HEK293 (cell line): Measurements from ENCODE around the gene ATP6V0B.

Source experiments
- YY1 ChIP-seq: fragments of 450-650 bp; formaldehyde crosslinking; IDR thresholded peaks from 2 replicates; pipeline ENCODE4 v1.5.1; 2018; ENCODE audit warnings: missing biosample characterization, missing genetic modification characterization
- ZNF324 ChIP-seq: fragments of 450-650 bp; formaldehyde crosslinking; IDR thresholded peaks from 2 replicates; pipeline ENCODE4 v1.5.1; 2016; ENCODE audit warnings: missing biosample characterization, missing genetic modification characterization
- TF ChIP-seq, protein P1 (sequence below): fragments of 450-650 bp; formaldehyde crosslinking; IDR thresholded peaks from 2 replicates; pipeline ENCODE4 v1.5.1; 2016; ENCODE audit warnings: missing biosample characterization, missing genetic modification characterization
- TF ChIP-seq, protein P2 (sequence below): fragments of 450-650 bp; formaldehyde crosslinking; IDR thresholded peaks from 2 replicates; pipeline ENCODE4 v1.5.1; 2016; ENCODE audit warnings: missing biosample characterization, missing genetic modification characterization

DNA sequence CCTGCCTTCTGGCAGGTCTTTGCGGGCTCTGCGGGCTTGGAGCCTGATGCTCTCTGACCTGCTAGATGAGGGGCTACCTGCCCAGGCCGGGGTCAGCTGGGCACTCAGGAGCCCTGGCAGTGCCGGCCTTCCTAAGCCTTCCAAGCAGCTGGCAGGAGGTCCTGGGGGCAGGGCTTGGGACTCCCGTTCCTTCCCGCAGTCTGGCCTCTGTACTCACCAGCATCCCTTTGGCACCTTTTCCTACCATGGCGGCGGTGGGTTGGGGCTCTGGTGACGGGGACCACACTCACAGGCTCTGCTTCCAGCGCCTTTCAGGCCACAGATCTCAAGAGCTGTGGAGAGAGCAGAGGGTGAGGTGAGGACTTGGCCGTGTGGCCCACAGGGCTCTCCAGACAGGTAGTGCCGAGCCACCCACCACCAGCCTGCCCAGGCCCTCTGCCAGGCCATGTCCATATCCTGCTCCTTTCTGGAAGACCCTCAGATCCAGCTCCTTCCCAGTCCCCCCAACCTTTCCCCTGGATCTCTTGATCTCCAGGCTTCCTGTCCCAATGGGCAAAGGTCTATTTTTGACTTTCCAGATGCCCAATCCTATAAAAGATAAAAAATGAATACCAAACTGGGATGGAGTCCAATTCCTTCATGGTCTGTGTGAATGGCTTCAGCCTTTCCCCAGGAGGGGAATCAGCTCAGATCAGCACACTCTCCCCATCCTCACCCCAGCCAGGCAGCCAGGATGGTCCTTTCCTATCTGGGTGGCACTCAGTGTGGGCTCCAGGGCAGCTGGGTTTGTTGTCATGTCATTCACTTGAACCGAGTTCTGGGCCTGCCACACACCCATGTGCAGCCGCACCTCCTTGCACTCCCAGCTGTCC is 49.5 kb downstream of the ATP6V0B start:
- TF ChIP-seq, protein P1, sequence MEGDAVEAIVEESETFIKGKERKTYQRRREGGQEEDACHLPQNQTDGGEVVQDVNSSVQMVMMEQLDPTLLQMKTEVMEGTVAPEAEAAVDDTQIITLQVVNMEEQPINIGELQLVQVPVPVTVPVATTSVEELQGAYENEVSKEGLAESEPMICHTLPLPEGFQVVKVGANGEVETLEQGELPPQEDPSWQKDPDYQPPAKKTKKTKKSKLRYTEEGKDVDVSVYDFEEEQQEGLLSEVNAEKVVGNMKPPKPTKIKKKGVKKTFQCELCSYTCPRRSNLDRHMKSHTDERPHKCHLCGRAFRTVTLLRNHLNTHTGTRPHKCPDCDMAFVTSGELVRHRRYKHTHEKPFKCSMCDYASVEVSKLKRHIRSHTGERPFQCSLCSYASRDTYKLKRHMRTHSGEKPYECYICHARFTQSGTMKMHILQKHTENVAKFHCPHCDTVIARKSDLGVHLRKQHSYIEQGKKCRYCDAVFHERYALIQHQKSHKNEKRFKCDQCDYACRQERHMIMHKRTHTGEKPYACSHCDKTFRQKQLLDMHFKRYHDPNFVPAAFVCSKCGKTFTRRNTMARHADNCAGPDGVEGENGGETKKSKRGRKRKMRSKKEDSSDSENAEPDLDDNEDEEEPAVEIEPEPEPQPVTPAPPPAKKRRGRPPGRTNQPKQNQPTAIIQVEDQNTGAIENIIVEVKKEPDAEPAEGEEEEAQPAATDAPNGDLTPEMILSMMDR (tag by site-specific recombination): no peak
- TF ChIP-seq, protein P2, sequence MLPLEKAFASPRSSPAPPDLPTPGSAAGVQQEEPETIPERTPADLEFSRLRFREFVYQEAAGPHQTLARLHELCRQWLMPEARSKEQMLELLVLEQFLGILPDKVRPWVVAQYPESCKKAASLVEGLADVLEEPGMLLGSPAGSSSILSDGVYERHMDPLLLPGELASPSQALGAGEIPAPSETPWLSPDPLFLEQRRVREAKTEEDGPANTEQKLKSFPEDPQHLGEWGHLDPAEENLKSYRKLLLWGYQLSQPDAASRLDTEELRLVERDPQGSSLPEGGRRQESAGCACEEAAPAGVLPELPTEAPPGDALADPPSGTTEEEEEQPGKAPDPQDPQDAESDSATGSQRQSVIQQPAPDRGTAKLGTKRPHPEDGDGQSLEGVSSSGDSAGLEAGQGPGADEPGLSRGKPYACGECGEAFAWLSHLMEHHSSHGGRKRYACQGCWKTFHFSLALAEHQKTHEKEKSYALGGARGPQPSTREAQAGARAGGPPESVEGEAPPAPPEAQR (tag by site-specific recombination): no peak
- no peak for TF ChIP-seq YY1 (tag by site-specific recombination)
- TF ChIP-seq ZNF324 (tag by site-specific recombination): no peak
